Measurements from ENCODE around the gene JAKMIP2.
"Not testable (repeated sequence)": the region's sequence is repeated elsewhere in the genome, so short reads cannot be mapped to it uniquely, and the experiment has no call there.

Gene JAKMIP2

DNA sequence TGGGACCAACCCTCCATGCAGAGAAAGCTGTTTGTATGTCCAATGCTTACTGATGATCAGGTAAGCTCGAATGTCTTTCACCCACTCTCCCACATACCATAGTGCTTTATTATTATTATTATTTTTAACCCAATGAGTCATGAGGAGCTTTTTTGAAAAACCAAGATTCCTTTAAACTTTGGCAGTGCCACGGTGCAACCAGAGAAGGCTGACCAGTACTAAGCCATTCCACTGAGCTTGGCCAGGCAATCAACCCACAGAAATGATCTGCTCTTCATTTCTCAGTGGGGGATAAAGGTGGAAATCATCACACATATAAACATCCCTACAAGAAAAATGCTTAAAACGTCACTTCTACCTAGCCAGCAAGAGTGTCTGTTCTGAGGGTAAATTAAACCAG lies 35.5 kb downstream of the JAKMIP2 start:
- no peak for DNase-seq (ENCODE audit: low read depth)

DNA sequence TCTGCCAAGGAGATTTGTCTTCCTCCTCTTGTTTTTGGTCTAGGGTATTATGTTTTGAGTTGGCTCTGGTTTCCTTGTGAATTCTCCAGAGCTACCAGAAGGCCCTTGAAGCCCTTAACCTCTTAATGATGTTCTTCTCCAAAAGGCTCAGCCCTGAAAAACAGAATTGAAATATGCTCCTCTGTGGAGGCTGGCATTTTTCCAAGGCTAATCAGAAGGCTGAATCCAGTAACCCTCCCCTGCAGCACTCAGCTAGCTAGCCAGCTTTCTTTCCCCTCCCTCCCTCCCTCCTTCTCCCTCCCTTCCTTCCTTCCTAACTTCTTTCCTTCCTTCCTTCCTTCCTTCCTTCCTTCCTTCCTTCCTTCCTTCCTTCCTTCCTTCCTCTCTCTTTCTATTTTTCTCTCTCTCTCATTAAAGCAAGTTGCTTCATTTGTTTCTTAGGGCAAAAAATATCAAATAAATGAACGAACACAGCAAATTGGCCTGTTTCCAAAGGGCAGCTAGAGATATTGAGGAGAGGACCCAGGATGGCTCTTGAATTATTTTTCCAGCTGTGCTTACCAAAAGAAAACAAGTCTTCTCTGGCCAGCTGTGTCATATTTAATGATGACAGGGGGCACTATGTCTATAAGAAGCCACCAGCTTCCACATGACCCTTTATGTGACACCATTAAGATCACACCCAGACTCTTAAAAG lies 38.7 kb downstream of the JAKMIP2 start:
- DNase-seq (ENCODE audit: low read depth): no peak

DNA sequence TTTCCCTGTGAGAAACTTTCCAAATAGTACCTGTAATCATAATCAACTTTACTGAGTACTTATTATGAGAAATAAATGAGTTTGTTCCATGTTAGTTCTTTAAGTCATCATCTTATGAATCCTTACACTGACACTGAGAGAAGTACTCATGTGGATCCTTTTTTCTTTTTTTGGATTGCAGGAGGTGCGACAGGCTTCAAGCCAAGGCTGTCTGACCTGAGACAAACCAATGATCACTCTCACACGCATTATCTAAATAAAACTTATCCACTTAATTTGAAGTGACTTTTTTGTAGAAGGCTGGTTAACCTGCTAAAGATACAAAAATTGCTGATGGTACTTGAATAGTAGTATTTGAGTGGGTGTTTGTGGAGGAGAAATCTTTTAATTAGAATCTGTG lies 39.5 kb downstream of the JAKMIP2 start:
- DNase-seq (ENCODE audit: low read depth): no peak

DNA sequence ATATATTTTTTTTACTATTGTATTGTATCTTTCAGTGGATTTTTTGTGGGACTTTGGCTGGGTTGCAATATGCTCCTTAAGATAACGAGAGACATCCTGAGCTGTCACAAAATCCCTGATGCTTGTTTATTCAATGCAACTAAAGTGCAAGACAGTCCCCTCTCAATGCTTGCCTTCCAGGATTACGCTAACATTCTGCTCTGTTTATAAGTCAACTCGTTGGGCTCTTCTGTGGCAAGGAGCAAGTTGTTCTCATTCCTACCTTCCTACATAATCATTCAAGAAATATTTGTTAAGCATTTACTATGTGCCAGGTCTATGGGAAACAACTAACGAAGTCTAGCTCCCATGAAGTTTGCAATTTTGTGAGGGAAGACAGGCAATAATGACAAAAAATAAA lies 40.4 kb downstream of the JAKMIP2 start:
- DNase-seq (ENCODE audit: low read depth): no peak

DNA sequence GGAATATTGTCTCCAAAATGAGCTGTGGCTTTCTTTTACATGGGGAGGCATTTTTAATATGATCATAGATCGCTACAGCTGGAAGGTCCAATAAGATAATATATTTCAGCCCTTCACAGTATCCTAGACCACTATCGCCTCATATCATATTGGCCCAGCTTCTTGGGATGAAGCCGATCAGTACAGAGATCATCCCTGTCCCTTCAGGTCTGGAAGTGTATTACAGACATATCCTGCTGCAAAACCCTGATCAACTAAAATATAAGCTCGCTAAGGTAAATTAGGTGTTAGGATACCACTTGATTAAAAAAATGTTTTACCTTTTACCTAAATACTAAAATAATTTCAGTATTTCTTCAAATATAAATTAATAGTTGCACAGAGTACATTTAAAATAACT lies 41.7 kb downstream of the JAKMIP2 start:
- DNase-seq (ENCODE audit: low read depth): no peak

DNA sequence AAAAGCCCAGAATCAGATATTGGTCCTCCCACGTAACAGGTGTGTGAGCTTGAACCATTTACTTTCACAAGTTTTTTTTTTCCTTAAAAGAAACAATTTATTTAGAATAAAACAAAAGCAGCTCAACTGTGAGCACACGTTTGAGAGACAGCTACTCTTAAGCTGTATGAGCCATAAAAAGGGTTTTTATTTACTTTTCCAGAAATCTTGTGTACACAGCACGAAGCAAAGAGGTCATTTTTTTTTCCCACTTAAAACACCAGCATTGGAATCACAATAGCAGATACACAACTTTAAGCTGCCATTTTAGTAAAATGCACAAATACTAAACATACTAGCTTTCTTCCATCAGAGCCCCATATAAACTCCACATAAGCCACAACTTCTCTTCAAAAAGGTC lies 44.6 kb downstream of the JAKMIP2 start:
- no peak for DNase-seq (ENCODE audit: low read depth)

DNA sequence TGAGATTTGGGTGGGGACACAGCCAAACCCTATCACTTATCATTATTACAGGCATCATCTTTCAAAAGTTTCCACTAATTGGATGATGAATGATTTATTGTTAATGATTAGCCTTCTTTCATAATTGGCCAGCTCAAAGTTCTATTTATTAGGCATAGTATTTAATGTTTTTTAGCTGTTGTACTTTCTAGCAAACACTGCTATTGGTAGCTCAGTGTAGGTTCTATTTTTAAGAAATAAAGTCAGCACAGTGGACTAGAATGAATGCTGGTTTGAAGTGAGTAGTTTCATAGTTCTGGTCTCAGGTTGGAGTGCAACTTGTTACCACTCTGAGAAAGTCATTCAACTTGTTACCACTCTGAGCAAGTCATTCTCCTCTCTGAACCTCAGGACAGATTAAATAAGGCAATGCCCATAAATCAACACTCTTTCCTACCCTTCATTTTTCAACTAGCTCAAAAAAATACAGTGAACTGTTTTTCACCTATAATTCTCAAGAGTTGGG lies 46.9 kb downstream of the JAKMIP2 start:
- no peak for DNase-seq (ENCODE audit: low read depth)

DNA sequence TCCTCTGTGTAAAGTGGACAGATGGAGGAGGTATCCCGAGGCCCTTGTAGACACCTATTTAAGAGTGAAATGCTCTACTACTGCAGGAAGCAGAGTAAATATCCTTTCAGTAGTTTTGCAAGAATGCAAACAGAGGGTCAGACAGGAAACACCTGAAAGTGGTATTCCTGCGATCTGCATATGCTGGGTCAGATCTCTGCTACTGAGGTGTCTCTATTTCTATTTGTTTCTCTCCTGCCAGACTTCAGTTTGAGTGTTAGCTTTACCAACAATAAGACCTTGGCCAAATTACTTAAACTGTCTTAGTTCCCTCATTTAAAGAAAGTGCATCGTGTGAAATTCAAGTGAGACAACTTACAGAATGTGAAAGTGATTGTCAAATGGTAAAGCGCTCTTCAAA lies 47.6 kb downstream of the JAKMIP2 start:
- no peak for DNase-seq (ENCODE audit: low read depth)

DNA sequence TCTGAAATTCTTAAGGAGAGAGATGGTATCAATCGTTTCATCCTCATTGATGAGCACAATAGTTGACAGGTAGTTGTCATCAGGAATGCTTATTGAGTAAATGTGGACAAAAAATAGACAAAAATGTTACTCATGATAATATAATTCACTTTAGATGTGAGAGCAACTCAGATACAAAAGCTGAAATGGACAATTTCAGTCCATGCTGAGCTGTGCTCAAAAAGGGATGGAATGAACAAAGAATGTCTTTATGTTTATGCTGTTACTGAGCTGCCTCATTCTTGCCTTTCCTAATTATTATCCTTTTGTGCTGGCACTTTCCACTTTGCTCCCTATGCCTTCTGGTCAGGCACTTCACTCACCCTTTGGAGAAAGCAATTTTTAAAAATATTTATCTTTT lies 49.5 kb downstream of the JAKMIP2 start:
- no peak for DNase-seq (ENCODE audit: low read depth)

DNA sequence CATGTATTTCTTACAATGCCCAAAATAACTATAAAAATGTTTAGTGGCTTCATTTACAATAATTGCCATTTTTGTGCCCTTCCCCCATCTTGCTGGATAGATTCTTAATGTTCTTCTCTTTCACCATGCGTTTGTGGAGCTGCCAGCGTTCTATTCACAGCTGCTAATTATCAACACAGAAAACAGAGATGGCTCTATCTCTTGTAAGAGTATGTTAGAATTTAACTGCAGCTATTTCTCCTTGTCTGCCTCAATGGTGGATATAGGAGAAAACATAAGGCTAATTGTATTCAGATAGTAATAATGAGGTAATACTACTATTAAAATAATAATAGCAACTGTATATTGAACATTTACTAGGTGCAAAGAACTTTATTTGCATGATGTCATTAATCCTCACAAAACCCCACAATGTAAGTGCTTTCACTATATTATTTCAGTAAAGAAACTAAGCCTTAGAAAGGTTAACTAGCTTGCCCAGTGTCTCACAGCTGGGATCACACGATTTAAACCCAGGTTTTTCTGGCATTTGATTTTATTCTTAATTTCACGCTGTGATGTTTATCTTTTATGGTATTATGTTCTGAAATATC lies 50.1 kb downstream of the JAKMIP2 start:
- DNase-seq (ENCODE audit: low read depth): no peak

DNA sequence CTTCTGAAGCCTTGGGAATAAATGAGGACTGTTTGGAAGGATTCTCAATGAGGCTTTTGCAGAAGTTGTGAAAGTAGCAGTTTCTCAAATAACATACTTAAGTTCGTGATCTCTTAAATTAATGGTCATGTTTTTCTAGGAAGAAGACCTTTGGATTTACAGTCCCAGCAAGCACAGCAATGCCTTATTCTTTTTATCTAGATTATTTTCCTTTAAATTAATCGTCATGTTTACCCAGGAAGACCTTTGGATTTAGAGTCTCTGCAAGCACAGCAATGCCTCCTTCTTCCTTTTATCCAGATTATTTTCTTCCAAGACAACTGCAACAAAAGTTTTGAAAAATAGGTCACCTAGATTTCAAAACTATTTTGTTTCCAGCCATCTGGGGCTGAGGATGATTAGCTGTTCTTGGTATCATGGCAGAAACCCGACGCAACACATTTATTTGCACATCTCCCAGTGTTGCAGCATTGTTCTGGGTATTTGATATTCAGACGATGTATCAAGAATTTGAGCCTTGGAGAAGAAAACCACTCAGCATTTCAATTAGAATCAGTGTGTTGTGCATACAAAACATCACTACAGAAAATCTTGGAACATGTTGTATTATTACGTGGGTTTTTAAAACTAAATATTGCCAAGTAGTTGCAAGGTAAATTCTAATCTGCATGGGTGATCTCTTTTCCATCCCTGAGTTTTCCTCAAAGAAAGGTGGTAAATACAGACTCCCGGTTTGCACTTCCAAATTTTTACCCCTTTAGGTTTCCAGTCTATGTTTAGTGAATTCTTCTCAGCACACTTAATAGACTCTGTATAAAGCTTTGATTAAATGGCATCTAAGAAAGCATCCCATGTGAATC lies 50.9 kb downstream of the JAKMIP2 start:
- DNase-seq (ENCODE audit: low read depth): no peak

DNA sequence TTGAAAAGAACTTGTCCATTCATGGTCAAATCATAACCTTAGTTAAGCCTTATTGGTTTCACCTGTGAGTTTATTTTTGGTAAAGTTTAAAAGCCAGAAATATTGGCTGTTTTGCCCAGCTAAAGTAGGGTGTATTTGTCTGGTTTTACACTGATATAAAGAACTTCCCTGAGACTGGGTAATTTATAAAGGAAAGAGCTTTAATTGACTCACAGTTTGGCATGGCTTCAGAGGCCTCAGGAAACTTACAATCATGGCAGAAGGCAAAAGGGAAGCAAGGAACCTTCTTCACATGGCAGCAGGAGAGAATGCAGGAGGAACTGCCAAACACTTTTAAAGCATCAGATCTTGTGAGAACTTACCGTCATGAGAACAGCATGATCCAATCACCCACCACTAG lies 55.3 kb downstream of the JAKMIP2 start:
- DNase-seq (ENCODE audit: low read depth): no peak

DNA sequence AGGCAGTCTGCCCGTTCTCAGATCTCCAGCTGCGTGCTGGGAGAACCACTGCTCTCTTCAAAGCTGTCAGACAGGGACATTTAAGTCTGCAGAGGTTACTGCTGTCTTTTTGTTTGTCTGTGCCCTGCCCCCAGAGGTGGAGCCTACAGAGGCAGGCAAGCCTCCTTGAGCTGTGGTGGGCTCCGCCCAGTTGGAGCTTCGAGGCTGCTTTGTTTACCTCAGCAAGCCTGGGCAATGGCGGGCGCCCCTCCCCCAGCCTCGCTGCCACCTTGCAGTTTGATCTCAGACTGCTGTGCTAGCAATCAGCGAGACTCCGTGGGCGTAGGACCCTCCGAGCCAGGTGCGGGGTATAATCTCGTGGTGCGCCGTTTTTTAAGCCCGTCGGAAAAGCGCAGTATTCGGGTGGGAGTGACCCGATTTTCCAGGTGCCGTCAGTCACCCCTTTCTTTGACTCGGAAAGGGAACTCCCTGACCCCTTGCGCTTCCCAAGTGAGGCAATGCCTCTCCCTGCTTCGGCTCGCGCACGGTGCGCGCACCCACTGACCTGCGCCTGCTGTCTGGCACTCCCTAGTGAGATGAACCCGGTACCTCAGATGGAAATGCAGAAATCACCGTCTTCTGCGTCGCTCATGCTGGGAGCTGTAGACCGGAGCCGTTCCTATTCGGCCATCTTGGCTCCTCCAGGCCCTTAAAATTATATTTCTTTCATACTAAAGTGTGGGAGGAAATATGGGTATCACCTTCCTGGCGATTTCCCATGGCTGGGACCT lies 61.2 kb downstream of the JAKMIP2 start:
- DNase-seq (ENCODE audit: low read depth): not testable (repeated sequence)

DNA sequence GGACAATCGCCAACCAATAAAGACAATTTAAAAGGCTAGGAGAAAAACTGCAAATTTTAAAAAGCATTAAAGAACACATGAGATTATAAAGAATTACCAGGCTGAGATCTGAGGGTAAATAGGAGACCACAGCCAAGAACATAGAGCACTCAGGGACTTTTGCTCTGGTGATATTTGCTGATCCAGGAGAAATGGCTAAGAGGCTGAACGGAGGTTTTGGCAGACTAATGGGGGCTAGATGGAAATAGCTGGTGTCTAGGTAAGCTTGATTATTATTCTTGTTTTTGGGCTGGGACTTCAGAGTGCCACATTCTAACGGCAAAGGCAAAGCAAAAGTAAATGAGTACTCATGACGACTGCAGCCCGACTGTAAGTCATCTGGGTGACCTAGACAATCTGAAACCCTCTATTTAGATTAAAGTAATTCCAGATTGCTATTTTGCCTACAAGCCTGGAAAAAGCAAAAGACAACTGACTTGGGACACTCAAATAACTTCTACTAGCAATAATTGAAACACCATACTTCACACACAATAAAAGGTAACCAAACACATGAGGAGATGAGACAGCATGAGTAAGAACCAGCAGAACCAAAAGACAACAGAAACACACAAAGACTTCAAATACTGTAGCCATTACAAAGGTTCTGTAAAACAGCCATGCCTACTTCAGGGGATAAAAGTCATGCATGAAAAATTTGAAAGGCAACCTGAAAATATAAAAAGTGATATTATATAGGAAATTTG lies 68.8 kb downstream of the JAKMIP2 start:
- DNase-seq (ENCODE audit: low read depth): no peak

DNA sequence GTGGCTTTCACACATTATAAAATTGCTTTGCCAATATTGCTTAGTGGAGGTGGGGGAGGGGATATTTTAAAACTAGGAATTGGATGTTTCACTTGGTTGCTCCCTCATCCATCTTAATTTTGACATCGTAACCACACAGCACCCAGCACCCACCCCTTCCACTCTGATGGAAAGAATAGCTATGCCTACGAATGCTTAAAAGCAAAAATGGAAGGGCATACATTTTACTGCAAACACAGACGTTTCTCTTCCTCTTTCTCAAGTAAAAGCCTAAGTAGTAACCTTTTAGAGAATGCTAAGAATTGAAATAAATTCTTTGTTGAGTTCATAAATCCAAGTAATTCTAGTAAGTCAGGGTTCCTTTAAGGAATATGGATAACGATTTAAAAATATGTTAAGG lies 69.9 kb downstream of the JAKMIP2 start:
- no peak for DNase-seq (ENCODE audit: low read depth)

DNA sequence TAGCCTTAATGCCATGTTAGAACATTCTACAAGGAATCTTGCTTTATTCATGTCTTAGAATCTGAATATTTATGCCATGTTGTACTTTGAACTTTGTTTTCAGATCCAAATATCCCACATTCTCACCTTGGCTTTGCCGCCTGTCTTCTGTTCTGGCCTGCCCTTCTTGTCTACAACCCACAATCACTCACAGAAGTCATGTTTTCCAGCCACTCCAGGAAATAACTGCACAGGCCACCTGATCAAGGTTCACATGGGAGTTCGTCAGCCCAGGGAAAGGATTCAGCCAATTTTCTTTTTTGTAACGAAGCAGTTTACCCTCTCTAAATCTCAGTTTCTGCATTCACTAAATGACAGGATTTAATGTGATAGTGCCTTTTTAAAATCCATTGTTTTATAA lies 70.5 kb downstream of the JAKMIP2 start:
- DNase-seq (ENCODE audit: low read depth): no peak

DNA sequence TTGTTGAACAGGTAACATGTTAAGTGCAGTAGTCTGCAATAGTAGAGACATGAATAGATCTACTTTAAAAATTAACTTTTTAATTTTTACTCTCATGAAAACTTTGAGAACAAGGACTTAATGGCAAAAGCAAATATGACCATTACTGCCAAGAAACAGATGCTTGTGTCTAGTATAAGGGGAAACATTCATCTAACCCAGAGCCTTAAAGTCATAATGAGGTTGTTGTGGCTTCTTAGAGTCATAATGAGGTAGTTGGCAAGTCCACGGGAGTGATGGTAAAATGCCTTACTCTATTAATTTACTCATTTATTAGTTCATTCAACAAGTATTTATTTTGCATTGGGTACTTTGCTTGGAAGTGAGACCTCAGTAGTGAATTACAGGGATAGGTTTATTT lies 71.5 kb downstream of the JAKMIP2 start:
- DNase-seq (ENCODE audit: low read depth): no peak

DNA sequence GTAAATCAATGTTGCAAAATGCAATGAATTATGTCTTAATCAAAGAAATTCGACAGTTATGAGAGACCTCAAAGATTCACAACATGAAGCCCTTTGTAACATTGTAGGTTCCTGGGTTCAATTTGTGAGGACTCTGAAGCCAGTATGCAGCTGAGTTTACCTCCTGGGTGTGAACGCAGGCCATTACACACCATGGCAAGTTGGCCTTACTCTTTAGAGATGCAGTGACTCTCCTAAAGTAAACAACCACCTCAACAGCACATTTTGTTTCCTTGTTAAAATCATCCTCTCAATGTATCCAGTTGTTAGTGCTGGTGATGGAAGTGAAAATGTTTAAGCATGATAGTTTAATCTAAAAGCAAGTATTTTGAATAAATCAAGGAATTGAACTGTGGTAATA lies 73.8 kb downstream of the JAKMIP2 start:
- no peak for DNase-seq (ENCODE audit: low read depth)

DNA sequence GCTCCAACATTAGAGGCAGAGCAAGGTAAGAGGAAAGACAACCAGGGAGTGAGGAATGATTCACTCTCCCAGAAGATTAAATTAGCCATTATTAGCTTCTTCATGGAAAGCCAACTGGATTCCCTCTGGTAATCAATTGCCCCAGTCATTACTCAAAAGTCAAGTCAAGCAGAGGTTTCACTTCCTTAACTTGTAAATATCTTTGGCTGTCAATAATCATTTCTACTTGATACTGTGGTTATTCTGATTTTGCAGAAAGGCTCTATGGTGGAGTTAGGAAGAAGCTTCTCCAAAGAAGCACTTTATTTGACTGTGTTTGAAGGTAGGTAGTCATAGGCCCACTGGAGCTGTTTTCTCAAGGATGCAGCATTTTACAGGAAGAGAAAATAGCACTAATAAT lies 78.0 kb downstream of the JAKMIP2 start:
- no peak for DNase-seq (ENCODE audit: low read depth)

DNA sequence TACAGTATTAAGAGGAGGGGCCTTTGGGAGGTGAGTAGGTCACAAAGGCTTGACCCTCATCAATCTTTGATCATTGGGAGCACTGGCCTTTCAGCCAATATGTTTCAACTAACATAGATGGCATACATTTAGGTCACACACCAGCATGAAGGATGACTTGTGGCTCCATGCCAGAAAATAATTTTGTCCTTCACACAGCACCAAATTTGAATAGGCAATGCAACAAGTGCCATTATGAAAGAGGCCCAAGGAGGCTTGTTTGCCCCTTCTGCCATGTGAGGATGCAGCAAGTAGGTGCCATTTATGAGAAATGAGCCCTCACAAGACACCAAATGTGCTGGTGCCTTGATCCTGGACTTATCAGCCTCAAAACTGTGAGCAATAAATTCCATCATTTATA lies 81.1 kb downstream of the JAKMIP2 start:
- DNase-seq (ENCODE audit: low read depth): no peak

DNA sequence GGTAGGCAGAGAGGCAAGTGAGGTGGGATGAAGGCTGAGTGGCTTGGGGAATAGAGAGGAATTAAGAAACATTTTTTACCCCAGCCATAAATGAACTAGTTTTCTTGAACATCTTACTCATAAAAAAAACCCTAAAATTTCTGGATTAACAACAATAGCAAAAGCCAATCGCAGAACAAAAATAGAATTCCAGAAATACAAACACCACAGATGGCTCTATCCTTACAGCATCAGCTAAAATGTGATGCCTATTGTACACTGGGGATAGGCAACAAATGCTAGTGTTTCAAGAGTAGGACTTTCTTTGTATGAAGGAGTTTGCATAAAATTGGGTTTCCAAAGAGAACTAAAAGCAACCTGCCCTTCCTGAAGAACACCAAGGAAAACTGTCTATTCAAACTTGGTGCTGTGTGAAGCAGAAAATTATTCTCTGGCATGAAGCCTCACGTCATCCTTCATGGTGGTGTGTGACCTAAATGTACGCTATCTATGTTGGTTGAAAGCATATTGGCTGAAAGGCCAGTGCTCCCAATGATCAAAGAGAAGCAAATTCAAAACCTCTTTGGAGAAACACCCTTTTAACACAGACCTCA lies 82.9 kb downstream of the JAKMIP2 start:
- no peak for DNase-seq (ENCODE audit: low read depth)

All from activated T-cell treated with anti-CD3 and anti-CD28 coated beads for 24 hours (primary cell).